PC-9 (cell line): ENCODE measurements around the gene PRAMEF17. TPM values are rescaled to one million over a fixed set of nuclear protein-coding genes. Genes with fewer than 3 reads are reported as not detected.
"Not testable (repeated sequence)": the region's sequence is repeated elsewhere in the genome, so short reads cannot be mapped to it uniquely, and the experiment has no call there.

Source experiments
- Bru-seq: library from RNA; stranded (reverse); fragments of 400-500 nt; gene quantifications from one replicate; lab custom pipeline; 2021; lab: Mats Ljungman, UMichigan
- BruChase-seq, 2 experiments: library from RNA; stranded (reverse); fragments of 400-500 nt; gene quantifications; one replicate each; lab custom pipeline; 2021; lab: Mats Ljungman, UMichigan
- BruUV-seq: library from RNA; stranded (reverse); fragments of 400-500 nt; replicated peaks from 2 replicates; lab custom pipeline; 2021; lab: Mats Ljungman, UMichigan
- CTCF ChIA-PET: fragments of 300-600 bp; sonication (Branson Sonifier 250); formaldehyde crosslinking; loops from one replicate; lab custom pipeline; 2022; ENCODE audit warnings: antibody characterized with exemption; lab: Charles Lee
- POLR2A ChIA-PET: fragments of 300-600 bp; sonication (Branson Sonifier 250); formaldehyde crosslinking; loops from one replicate; lab custom pipeline; 2022; ENCODE audit warnings: antibody characterized with exemption; ENCODE audit not compliant: unreplicated experiment; lab: Charles Lee
- DNase-seq, 2 experiments: peaks; one replicate each; pipeline versions ENCODE4 v3.0.0 to v3.0.0-alpha.2; 2015 to 2022; ENCODE audit warnings: mixed read lengths in 1 of 2
- H2AFZ ChIP-seq: fragments of 200-600 bp; sonication (generic); 2 replicates; pipeline ENCODE4 v1.8.1; 2017; ENCODE audit warnings: antibody characterized with exemption
- H3F3A ChIP-seq: fragments of 200-600 bp; sonication (generic); 2 replicates; pipeline ENCODE4 v1.8.1; 2017; ENCODE audit warnings: antibody characterized with exemption, mild to moderate bottlenecking, low read depth; ENCODE audit not compliant: insufficient read depth
- H3K27ac ChIP-seq: fragments of 200-600 bp; sonication (generic); 2 replicates; pipeline ENCODE4 v1.6.1; 2016; ENCODE audit warnings: mixed run types
- H3K27me3 ChIP-seq: fragments of 200-600 bp; sonication (generic); 2 replicates; pipeline ENCODE4 v1.6.1; 2016; ENCODE audit warnings: low read depth, mixed run types; ENCODE audit not compliant: insufficient read depth
- H3K36me3 ChIP-seq: fragments of 200-600 bp; sonication (generic); 2 replicates; pipeline ENCODE4 v1.6.1; 2016; ENCODE audit warnings: low read depth, mixed run types
- H3K4me1 ChIP-seq: fragments of 200-600 bp; sonication (generic); replicated peaks from 2 replicates; pipeline ENCODE4 v1.6.1; 2016; ENCODE audit warnings: mixed run types; ENCODE audit not compliant: insufficient read depth
- H3K4me2 ChIP-seq: fragments of 200-600 bp; sonication (generic); 2 replicates; pipeline ENCODE4 v1.6.1; 2017; ENCODE audit warnings: mixed run types
- H3K4me3 ChIP-seq: fragments of 200-600 bp; sonication (generic); 2 replicates; pipeline ENCODE4 v1.6.1; 2016; ENCODE audit warnings: mixed run types
- H3K79me2 ChIP-seq: fragments of 200-600 bp; sonication (generic); 2 replicates; pipeline ENCODE4 v1.6.1; 2017; ENCODE audit warnings: low read depth, mixed run types
- H3K9me2 ChIP-seq: fragments of 200-600 bp; sonication (generic); 2 replicates; pipeline ENCODE4 v1.8.1; 2017; ENCODE audit warnings: mild to moderate bottlenecking; ENCODE audit not compliant: insufficient read depth
- H3K9me3 ChIP-seq: fragments of 200-600 bp; sonication (generic); 2 replicates; pipeline ENCODE4 v1.8.1; 2016; ENCODE audit warnings: low read depth; ENCODE audit not compliant: insufficient read depth
- H4K20me1 ChIP-seq: fragments of 200-600 bp; sonication (generic); 2 replicates; pipeline ENCODE4 v1.8.1; 2017; ENCODE audit not compliant: insufficient read depth
- CTCF ChIP-seq: fragments of 200-600 bp; sonication (generic); conservative IDR thresholded peaks from 2 replicates; pipeline ENCODE4 v1.6.1; 2017; ENCODE audit warnings: mixed run types, antibody characterized with exemption, mild to moderate bottlenecking, moderate library complexity
- intact Hi-C: fragments of 100-400 bp; cut with micrococcal nuclease; formaldehyde crosslinking; loops from one replicate; pipeline ENCODE4 v1.10.0; 2022; ENCODE audit not compliant: unreplicated experiment
- long read RNA-seq: library from polyadenylated mRNA; stranded (forward); transcript quantifications from one replicate; pipeline ENCODE4 v2.0.0, GENCODE V29; 2022
- total RNA-seq: library from RNA; stranded (reverse); gene quantifications from 2 replicates; pipeline ENCODE4 v1.2.3, GENCODE V29; 2021

Gene PRAMEF17
- total RNA-seq = not detected in 2 replicates
- Bru-seq, nascent RNA = not detected
- BruChase-seq, experiment 1, labeled RNA remaining after a 2-hour chase = not detected
- not detected for BruChase-seq, experiment 2, labeled RNA remaining after a 6-hour chase
- long read RNA-seq = 0 reads

- H3F3A ChIP-seq, H2AFZ ChIP-seq, CTCF ChIA-PET, H3K27ac ChIP-seq, H3K9me2 ChIP-seq, BruUV-seq, H3K36me3 ChIP-seq, intact Hi-C loops, POLR2A ChIA-PET, H3K4me3 ChIP-seq, DNase-seq, H3K79me2 ChIP-seq, H3K4me1 ChIP-seq, H4K20me1 ChIP-seq, H3K27me3 ChIP-seq, H3K9me3 ChIP-seq, H3K4me2 ChIP-seq: not testable (repeated sequence)
Observed at GRCh38 chr1:13389332-13389731, at the start of gene PRAMEF17. Gene PRAMEF17 (plus strand): TSS chr1:13389632. CDS start chr1:13389658, 26 bp downstream.

GRCh38 chr1:13342496-13342895 is 46.9 kb upstream of the PRAMEF17 start:
- H3K4me3 ChIP-seq, intact Hi-C loops, H3K4me1 ChIP-seq, H4K20me1 ChIP-seq, POLR2A ChIA-PET, CTCF ChIA-PET, H3K27ac ChIP-seq, H3K27me3 ChIP-seq, H3K9me2 ChIP-seq, H3F3A ChIP-seq, H3K4me2 ChIP-seq, BruUV-seq, DNase-seq, H3K9me3 ChIP-seq, H2AFZ ChIP-seq, H3K79me2 ChIP-seq, H3K36me3 ChIP-seq: not testable (repeated sequence)

- H3K9me2 ChIP-seq, H2AFZ ChIP-seq, H3K4me3 ChIP-seq, H3K36me3 ChIP-seq, intact Hi-C loops, H4K20me1 ChIP-seq, H3K4me2 ChIP-seq, BruUV-seq, H3K79me2 ChIP-seq, H3K9me3 ChIP-seq, POLR2A ChIA-PET, H3K27ac ChIP-seq, DNase-seq, H3K4me1 ChIP-seq, H3K27me3 ChIP-seq, CTCF ChIA-PET, H3F3A ChIP-seq: not testable (repeated sequence)
Observed at GRCh38 chr1:13347034-13347433, 42.4 kb upstream of the PRAMEF17 start, which contains the start of gene PRAMEF14. Gene PRAMEF14 (minus strand): TSS chr1:13347134. CDS start chr1:13345314, 1,820 bp downstream.

GRCh38 chr1:13353476-13353875 is 36.0 kb upstream of the PRAMEF17 start:
- H3K27ac ChIP-seq, H3F3A ChIP-seq, H3K36me3 ChIP-seq, DNase-seq, H3K27me3 ChIP-seq, H3K9me2 ChIP-seq, H3K79me2 ChIP-seq, H3K9me3 ChIP-seq, H2AFZ ChIP-seq, H3K4me2 ChIP-seq, H4K20me1 ChIP-seq, H3K4me3 ChIP-seq, intact Hi-C loops, BruUV-seq, CTCF ChIA-PET, POLR2A ChIA-PET, H3K4me1 ChIP-seq: not testable (repeated sequence)

GRCh38 chr1:13354475-13354874 is 35.0 kb upstream of the PRAMEF17 start:
- H3K4me1 ChIP-seq, H3K27me3 ChIP-seq, H3K9me2 ChIP-seq, H3K36me3 ChIP-seq, intact Hi-C loops, BruUV-seq, H3K4me2 ChIP-seq, H2AFZ ChIP-seq, H3K4me3 ChIP-seq, CTCF ChIA-PET, DNase-seq, H3F3A ChIP-seq, H3K79me2 ChIP-seq, POLR2A ChIA-PET, H4K20me1 ChIP-seq, H3K9me3 ChIP-seq, H3K27ac ChIP-seq: not testable (repeated sequence)
- TF ChIP-seq CTCF = peak; percentile 43
